HG03045 (cell line): ENCODE results near the gene NTSR1.

Source experiments
- ATAC-seq: cut with Tn5 transposase; IDR thresholded peaks from one replicate; pipeline ENCODE4 v1.9.1; 2021; ENCODE audit warnings: mild to moderate bottlenecking, moderate library complexity; ENCODE audit not compliant: unreplicated experiment

Gene NTSR1

GRCh38 chr20:62752671-62753501 is 44.2 kb downstream of the NTSR1 start:
- no peak for ATAC-seq

- ATAC-seq: no peak
These were observed 45.0 kb downstream of the NTSR1 start for GRCh38 chr20:62753626-62754025.

- ATAC-seq: no peak
These were observed 45.7 kb downstream of the NTSR1 start for GRCh38 chr20:62754122-62754990.

- no peak for ATAC-seq
These were observed 46.3 kb downstream of the NTSR1 start for GRCh38 chr20:62754991-62755356.

GRCh38 chr20:62755817-62756724 is 47.4 kb downstream of the NTSR1 start:
- no peak for ATAC-seq

GRCh38 chr20:62758226-62758912 is 49.7 kb downstream of the NTSR1 start:
- ATAC-seq: no peak

GRCh38 chr20:62759981-62760431 is 51.4 kb downstream of the NTSR1 start:
- no peak for ATAC-seq

GRCh38 chr20:62760471-62760855 is 51.8 kb downstream of the NTSR1 start:
- no peak for ATAC-seq

- no peak for ATAC-seq
These were observed 52.5 kb downstream of the NTSR1 start for GRCh38 chr20:62760856-62761758.

GRCh38 chr20:62761759-62762131 is 53.1 kb downstream of the NTSR1 start:
- no peak for ATAC-seq

- ATAC-seq: no peak
These were observed 53.7 kb downstream of the NTSR1 start for GRCh38 chr20:62762376-62762775.

GRCh38 chr20:62762801-62763368 is 54.2 kb downstream of the NTSR1 start:
- ATAC-seq: no peak

- no peak for ATAC-seq
These were observed 54.8 kb downstream of the NTSR1 start for GRCh38 chr20:62763404-62763803.

- ATAC-seq: no peak
These were observed 55.7 kb downstream of the NTSR1 start for GRCh38 chr20:62764156-62764935.

- no peak for ATAC-seq
These were observed 56.4 kb downstream of the NTSR1 start for GRCh38 chr20:62765021-62765420.

- no peak for ATAC-seq
These were observed 56.9 kb downstream of the NTSR1 start for GRCh38 chr20:62765432-62766070.

- no peak for ATAC-seq
These were observed 57.4 kb downstream of the NTSR1 start for GRCh38 chr20:62766071-62766450.

- no peak for ATAC-seq
These were observed 58.1 kb downstream of the NTSR1 start for GRCh38 chr20:62766716-62767115.
